ENCODE measurements around the gene PNPT1.

Gene PNPT1

DNA sequence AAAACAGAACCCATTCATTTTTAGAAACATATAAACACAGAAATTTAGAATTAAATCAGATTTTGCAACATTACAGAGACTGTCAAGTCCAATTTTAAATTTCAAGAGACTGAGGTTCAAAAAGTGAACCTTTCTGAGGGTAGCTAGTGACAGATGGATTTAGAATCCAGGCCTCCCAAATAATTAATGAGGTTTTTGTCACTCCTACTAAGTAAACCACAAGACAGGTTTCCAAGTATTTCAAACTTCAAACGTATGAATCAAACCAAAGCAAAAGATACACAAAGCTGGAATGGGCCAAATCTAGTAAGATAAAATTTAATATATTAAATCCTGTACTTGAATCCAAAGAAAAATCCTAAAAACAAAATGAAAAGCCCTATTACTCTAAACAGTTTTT is 101.5 kb downstream of the PNPT1 start:
- no peak for FAIRE-seq

DNA sequence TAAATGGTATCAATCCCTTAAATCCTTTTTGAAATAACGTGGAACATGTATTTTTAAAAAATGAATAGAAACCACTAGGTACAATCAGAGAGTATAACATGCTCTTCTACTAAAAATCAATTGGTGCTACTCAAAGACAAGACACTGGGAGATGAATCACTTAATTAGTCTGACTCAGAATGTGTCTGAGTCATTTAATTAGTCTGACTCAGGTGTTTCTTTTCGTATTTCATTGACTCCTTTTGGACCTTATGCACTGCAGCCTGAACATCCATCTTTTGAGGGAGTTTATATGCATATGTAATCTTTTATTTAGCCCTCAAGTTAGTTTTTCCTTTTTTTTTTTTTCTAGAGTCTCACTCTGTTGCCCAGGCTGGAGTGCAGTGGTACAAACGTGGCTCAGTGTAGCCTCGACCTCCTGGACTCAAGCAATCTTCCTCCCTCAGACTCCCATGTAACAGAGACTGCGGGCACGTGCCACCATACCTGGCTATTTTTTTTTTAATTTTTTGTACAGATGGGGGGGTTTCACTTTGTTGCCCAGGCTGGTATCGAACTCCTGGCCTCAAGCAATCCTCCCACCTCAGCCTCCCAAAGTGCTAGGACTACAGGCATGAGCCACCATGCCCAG is 102.7 kb downstream of the PNPT1 start:
- no peak for FAIRE-seq

DNA sequence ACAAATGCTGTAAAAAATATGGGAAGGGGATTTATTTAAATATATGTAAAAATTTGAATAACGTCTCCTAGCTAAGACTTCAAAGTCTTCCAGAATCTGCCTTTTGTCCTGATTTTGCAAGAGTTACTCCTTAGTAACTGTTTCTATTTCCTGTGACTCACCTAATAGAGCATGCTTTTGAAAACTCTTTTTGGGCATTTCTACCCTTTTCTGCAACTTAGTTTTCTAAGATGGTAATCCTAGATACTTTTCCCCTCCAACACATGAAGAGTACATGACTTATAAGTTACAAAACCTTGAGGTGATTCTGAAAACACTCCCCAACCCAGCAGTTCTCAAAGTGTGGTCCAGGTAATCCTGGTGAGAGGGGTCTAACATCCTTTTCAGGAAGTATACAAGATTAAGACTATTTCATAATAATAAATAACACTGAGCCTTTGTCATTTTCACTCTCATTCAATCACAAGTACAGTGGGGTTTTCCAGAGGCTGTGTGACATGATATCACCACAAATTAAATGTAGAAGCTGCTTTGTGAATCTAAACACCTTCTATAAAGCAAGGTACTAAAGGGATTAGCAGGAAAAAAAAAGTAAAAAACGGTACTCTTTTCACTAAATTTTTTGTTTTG is 108.1 kb downstream of the PNPT1 start:
- no peak for FAIRE-seq

All from endometrium (tissue), 2 donors.